Measurements from ENCODE around the gene TSPAN33.

TSPAN33 gene

GRCh38 chr7:129197771-129198170, 53.3 kb downstream of the TSPAN33 start:
- CTCF ChIA-PET = interaction anchor here (0.7 kb wide), 1 partner anchor 400 kb away, joined by 4 read pairs; no protein-coding TSS in a partner anchor
- no peak overlapping the region for H3K27ac ChIP-seq
- POLR2A ChIA-PET (ENCODE audit: low non-redundant PET) = no interaction called here
- no peak for DNase-seq (ENCODE audit: low spot score)
- TF ChIP-seq CTCF (conservative IDR thresholded peaks at IDR 0.05; ENCODE audit: low read depth) = no peak

GRCh38 chr7:129199406-129199805, 54.9 kb downstream of the TSPAN33 start:
- no peak for TF ChIP-seq CTCF (conservative IDR thresholded peaks at IDR 0.05; ENCODE audit: low read depth)
- DNase-seq (ENCODE audit: low spot score) = no peak
- ChIA-PET POLR2A (ENCODE audit: low non-redundant PET) (no interaction called here), CTCF (no interaction called here)
- no peak overlapping the region for H3K27ac ChIP-seq

- CTCF ChIA-PET = no interaction called here
- POLR2A ChIA-PET (ENCODE audit: low non-redundant PET) = no interaction called here
These were observed 57.7 kb downstream of the TSPAN33 start for GRCh38 chr7:129202058-129202777.

GRCh38 chr7:129203050-129203741, 58.7 kb downstream of the TSPAN33 start:
- ChIA-PET CTCF (no interaction called here), POLR2A (ENCODE audit: low non-redundant PET) (no interaction called here)
- no peak overlapping the region for H3K27ac ChIP-seq
- TF ChIP-seq CTCF (conservative IDR thresholded peaks at IDR 0.05; ENCODE audit: low read depth) = no peak
- no peak for DNase-seq (ENCODE audit: low spot score)

More at GRCh38 chr7:129202058-129202777, 57.7 kb downstream of the TSPAN33 start:
- DNase-seq (ENCODE audit: low spot score) = no peak
- H3K27ac ChIP-seq = no peak overlapping the region
- TF ChIP-seq CTCF (conservative IDR thresholded peaks at IDR 0.05; ENCODE audit: low read depth) = no peak

- no peak for DNase-seq (ENCODE audit: low spot score)
- no peak overlapping the region for H3K27ac ChIP-seq
- CTCF ChIA-PET = no interaction called here
- TF ChIP-seq CTCF (conservative IDR thresholded peaks at IDR 0.05; ENCODE audit: low read depth) = no peak
- POLR2A ChIA-PET (ENCODE audit: low non-redundant PET) = no interaction called here
These were observed 60.8 kb downstream of the TSPAN33 start for GRCh38 chr7:129205126-129205818.

GRCh38 chr7:129205987-129206785, 61.7 kb downstream of the TSPAN33 start:
- DNase-seq (ENCODE audit: low spot score) = no peak
- CTCF ChIA-PET = interaction anchor here (0.6 kb wide), 1 partner anchor 12 kb away, joined by 3 read pairs; no protein-coding TSS in a partner anchor
- no peak overlapping the region for H3K27ac ChIP-seq
- no peak for TF ChIP-seq CTCF (conservative IDR thresholded peaks at IDR 0.05; ENCODE audit: low read depth)
- POLR2A ChIA-PET (ENCODE audit: low non-redundant PET) = no interaction called here
